DOHH2 (cell line): ENCODE measurements around the gene NOS3.

Source experiments
- H3F3A ChIP-seq: fragments of 200-600 bp; sonication (generic), shearing (Covaris generic); 2 replicates; pipeline ENCODE4 v1.6.0; 2016; ENCODE audit warnings: antibody characterized with exemption, mild to moderate bottlenecking; ENCODE audit not compliant: control insufficient read depth, insufficient read depth
- H3K27ac ChIP-seq: fragments of 200-600 bp; sonication (generic); 2 replicates; pipeline ENCODE4 v1.5.1; 2014; ENCODE audit warnings: low read depth, mild to moderate bottlenecking, low read length, moderate library complexity
- H3K27me3 ChIP-seq: fragments of 200-600 bp; sonication (generic); 2 replicates; pipeline ENCODE4 v1.6.1; 2014; ENCODE audit warnings: mild to moderate bottlenecking, low read length, mixed read lengths; ENCODE audit not compliant: control insufficient read depth
- H3K36me3 ChIP-seq: fragments of 200-600 bp; sonication (generic); 2 replicates; pipeline ENCODE4 v1.6.1; 2014; ENCODE audit warnings: mild to moderate bottlenecking, low read length, moderate library complexity, mixed read lengths; ENCODE audit not compliant: control insufficient read depth
- H3K4me1 ChIP-seq: fragments of 200-600 bp; sonication (generic); 2 replicates; pipeline ENCODE4 v1.6.1; 2014; ENCODE audit warnings: mild to moderate bottlenecking, low read length, mixed read lengths; ENCODE audit not compliant: control insufficient read depth
- H3K4me2 ChIP-seq: fragments of 200-600 bp; sonication (generic); 2 replicates; pipeline ENCODE4 v1.6.0; 2014; ENCODE audit warnings: mild to moderate bottlenecking, low read length, moderate library complexity
- H3K4me3 ChIP-seq: fragments of 200-600 bp; sonication (generic); 2 replicates; pipeline ENCODE4 v1.5.1; 2014; ENCODE audit warnings: mild to moderate bottlenecking, low read length, mixed read lengths
- H3K79me2 ChIP-seq: fragments of 200-600 bp; sonication (generic); 2 replicates; pipeline ENCODE4 v1.6.1; 2014; ENCODE audit warnings: mild to moderate bottlenecking, low read length, mixed read lengths; ENCODE audit not compliant: control insufficient read depth
- H3K9me2 ChIP-seq: fragments of 200-600 bp; sonication (generic); replicated peaks from 2 replicates; pipeline ENCODE4 v1.6.1; 2014; ENCODE audit warnings: mild to moderate bottlenecking, low read length, mixed read lengths; ENCODE audit not compliant: control insufficient read depth
- H3K9me3 ChIP-seq: fragments of 200-600 bp; sonication (generic); 2 replicates; pipeline ENCODE4 v1.6.1; 2014; ENCODE audit warnings: antibody characterized with exemption, low read length, mixed read lengths; ENCODE audit not compliant: control insufficient read depth, insufficient read depth
- H4K20me1 ChIP-seq: fragments of 200-600 bp; sonication (generic); 2 replicates; pipeline ENCODE4 v1.6.0; 2014; ENCODE audit warnings: low read depth, mild to moderate bottlenecking, antibody characterized with exemption, low read length, moderate library complexity; ENCODE audit not compliant: control insufficient read depth, insufficient read depth
- CTCF ChIP-seq: fragments of 200-600 bp; sonication (generic); IDR thresholded peaks from one replicate; pipeline ENCODE4 v1.5.1; 2014; ENCODE audit warnings: antibody characterized with exemption, mild to moderate bottlenecking, low read depth, low read length; ENCODE audit not compliant: poor library complexity, severe bottlenecking
- EZH2phosphoT487 ChIP-seq: fragments of 200-600 bp; sonication (generic); IDR thresholded peaks from 2 replicates; pipeline ENCODE4 v1.6.1; 2017; ENCODE audit warnings: borderline replicate concordance, mild to moderate bottlenecking, antibody characterized with exemption, low read length, moderate library complexity, mixed read lengths

The NOS3 gene

GRCh38 chr7:151017953-151018420, 27.2 kb downstream of the NOS3 start:
- H3K36me3 ChIP-seq: no peaks in the 10 kb centered on the region
- no peak overlapping the region for H3K27ac ChIP-seq
- H3K79me2 ChIP-seq: no peaks in the 10 kb centered on the region
- peak overlapping the region; percentile 90 for H3K4me2 ChIP-seq
- H3F3A ChIP-seq: no peaks in the 10 kb centered on the region
- H4K20me1 ChIP-seq: no peaks in the 10 kb centered on the region
- peaks cover 23% of the 10 kb centered on the region for H3K27me3 ChIP-seq
- peaks cover 42% of the 10 kb centered on the region for H3K4me1 ChIP-seq
- H3K9me2 ChIP-seq: no peaks in the 10 kb centered on the region
- peak overlapping the region; percentile 77 for H3K4me3 ChIP-seq
- no peaks in the 10 kb centered on the region for H3K9me3 ChIP-seq
- no peak for TF ChIP-seq EZH2phosphoT487
- TF ChIP-seq CTCF: peak; percentile 100

GRCh38 chr7:151018421-151019129, 27.8 kb downstream of the NOS3 start:
- Histone ChIP-seq H3F3A (no peaks in the 10 kb centered on the region), H3K27ac (no peak overlapping the region), H3K4me1 (peaks cover 36% of the 10 kb centered on the region), H3K9me2 (no peaks in the 10 kb centered on the region), H3K27me3 (peaks cover 23% of the 10 kb centered on the region), H3K9me3 (no peaks in the 10 kb centered on the region), H4K20me1 (no peaks in the 10 kb centered on the region), H3K4me3 (peak overlapping the region; percentile 77), H3K36me3 (no peaks in the 10 kb centered on the region), H3K79me2 (no peaks in the 10 kb centered on the region), H3K4me2 (peak overlapping the region; percentile 90)
- TF ChIP-seq EZH2phosphoT487 (no peak), CTCF (peak; percentile 33)

- H3K27me3 ChIP-seq: peaks cover 23% of the 10 kb centered on the region
- no peaks in the 10 kb centered on the region for H3K79me2 ChIP-seq
- peaks cover 31% of the 10 kb centered on the region for H3K4me1 ChIP-seq
- no peaks in the 10 kb centered on the region for H3K9me2 ChIP-seq
- no peak overlapping the region for H3K27ac ChIP-seq
- H3K4me2 ChIP-seq: no peak overlapping the region
- TF ChIP-seq CTCF (no peak), EZH2phosphoT487 (no peak)
- no peaks in the 10 kb centered on the region for H3K36me3 ChIP-seq
- no peaks in the 10 kb centered on the region for H4K20me1 ChIP-seq
- no peaks in the 10 kb centered on the region for H3K9me3 ChIP-seq
- H3F3A ChIP-seq: no peaks in the 10 kb centered on the region
- H3K4me3 ChIP-seq: no peak overlapping the region
Observed at GRCh38 chr7:151019130-151019447, 28.3 kb downstream of the NOS3 start.
